8988T (cell line): Measurements from ENCODE around the gene CNOT1.

ENCODE experiments used
- DNase-seq: peaks from one replicate; pipeline ENCODE4 v3.0.0; 2011

CNOT1 gene

DNA sequence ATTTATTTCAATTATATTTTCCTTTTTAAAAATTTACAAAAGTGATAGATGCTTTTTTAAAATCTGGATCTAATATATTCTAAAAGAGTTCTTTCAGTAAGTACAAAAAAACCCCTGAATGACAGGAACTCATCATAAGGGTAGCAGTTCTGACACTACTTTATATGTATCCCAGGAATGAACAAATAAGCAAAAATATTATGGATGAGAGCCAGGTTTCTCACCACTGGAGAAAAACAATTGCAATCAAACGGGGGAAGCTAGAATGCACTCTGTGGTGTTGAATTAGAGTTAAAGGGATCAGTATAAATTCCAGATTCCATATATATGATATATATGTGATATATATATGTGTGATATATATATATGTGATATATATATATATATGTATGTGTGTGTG lies 152.8 kb downstream of the CNOT1 start:
- DNase-seq: no peak

GRCh38 chr16:58475091-58475619 lies 154.5 kb downstream of the CNOT1 start:
- DNase-seq: no peak

- DNase-seq: no peak
Measured at GRCh38 chr16:58474296-58474695, 155.3 kb downstream of the CNOT1 start.

GRCh38 chr16:58472827-58473226 lies 156.8 kb downstream of the CNOT1 start:
- no peak for DNase-seq

DNA sequence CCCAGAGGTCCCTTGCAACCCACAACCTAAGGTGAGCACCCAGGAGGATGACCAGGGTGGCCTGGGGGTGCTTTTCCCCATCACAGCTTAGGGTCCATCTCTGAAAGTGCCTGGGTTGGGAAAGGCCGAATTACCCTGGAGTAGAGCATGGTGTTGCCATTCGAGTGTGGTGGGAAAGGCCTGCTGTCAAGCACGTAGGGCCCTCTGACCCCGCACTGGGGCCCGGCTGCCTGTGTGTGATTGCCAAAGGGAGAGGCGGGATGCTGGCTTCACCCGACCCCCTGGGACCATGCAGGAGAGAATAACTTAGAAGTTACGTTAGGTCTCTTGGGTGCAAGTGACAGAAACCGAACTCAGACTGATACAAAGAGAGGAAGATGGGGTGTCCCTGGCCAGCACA lies 157.4 kb downstream of the CNOT1 start:
- DNase-seq: no peak

DNA sequence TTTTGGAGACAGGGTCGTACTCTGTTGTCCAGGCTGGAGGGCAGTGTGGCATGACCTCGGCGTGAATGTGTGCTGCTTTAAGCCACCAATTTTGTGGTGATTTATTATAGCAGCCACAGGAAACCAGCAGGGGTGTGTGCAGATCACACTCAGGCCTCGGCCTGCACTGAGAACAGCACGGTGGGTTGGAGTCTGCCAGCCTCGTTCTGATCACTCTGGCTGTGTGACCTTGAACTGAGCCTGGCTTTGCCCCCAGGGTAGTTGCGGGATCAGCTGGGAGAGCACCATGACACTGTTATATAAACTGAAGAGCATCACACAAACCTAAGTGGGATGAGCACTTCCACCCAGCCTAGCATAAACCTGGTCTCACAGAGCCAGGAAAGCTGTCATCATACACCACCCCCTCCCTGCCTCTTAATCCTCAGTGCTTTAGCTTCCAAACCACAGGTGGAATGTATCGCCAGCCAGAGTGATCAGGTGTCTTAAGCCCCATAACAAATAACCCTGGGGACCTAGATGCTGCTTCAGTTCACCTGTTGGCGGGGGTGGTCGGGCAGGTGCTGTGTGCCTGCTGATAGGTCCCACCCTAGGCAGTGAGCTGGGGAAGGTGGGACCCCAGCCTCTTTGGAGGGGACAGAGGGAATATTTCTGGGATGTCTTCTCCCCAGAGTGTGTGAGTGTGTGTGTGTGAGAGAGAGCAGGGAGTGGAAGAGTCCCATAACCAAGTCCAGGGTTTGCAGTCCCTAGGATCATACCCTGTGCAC lies 158.2 kb downstream of the CNOT1 start:
- DNase-seq: no peak
